BJ (cell line): ENCODE results near the gene SHC2. TPM values are rescaled to one million over a fixed set of nuclear protein-coding genes. Genes with fewer than 3 reads are reported as not detected.
"Not testable (repeated sequence)": the region's sequence is repeated elsewhere in the genome, so short reads cannot be mapped to it uniquely, and the experiment has no call there.

Experiments
- CTCF ChIA-PET: fragments of 350-600 bp; formaldehyde crosslinking; extraction: SDS; loops from one replicate; lab custom pipeline; 2021; ENCODE audit warnings: antibody characterized with exemption, inconsistent platforms; lab: Yijun Ruan, JAX
- POLR2A ChIA-PET: fragments of 300-600 bp; sonication (Branson Sonifier 250); formaldehyde crosslinking; extraction: SDS; loops from one replicate; lab custom pipeline; 2021; ENCODE audit warnings: antibody characterized with exemption; lab: Charles Lee
- DNase-seq: peaks from one replicate; pipeline ENCODE4 v3.0.0-alpha.2; 2011; ENCODE audit warnings: low read depth
- H3K27me3 ChIP-seq: 2 replicates; pipeline ENCODE4 v1.6.0; 2011; ENCODE audit warnings: low read length; ENCODE audit not compliant: control insufficient read depth, insufficient read depth
- H3K36me3 ChIP-seq: 2 replicates; pipeline ENCODE4 v1.5.1; 2011; ENCODE audit warnings: low read length; ENCODE audit not compliant: control insufficient read depth, insufficient read depth
- H3K4me3 ChIP-seq: 2 replicates; pipeline ENCODE4 v1.5.1; 2011; ENCODE audit warnings: low read depth, mild to moderate bottlenecking, control low read depth, low read length
- polyA plus RNA-seq: library from polyadenylated mRNA; depleted of rRNA; stranded (reverse); fragments of >200 nt; gene quantifications from 2 replicates; pipeline ENCODE4 v1.2.3, GENCODE V29; 2011
- TF ChIP-seq, protein P1 (sequence below): IDR thresholded peaks from 2 replicates; pipeline ENCODE4 v1.5.1; 2011; ENCODE audit warnings: low read depth, mild to moderate bottlenecking, control low read depth, inconsistent platforms, low read length, moderate library complexity; ENCODE audit not compliant: insufficient read depth

Gene SHC2
- polyA plus RNA-seq, 1 experiment = 3.4 TPM

DNA sequence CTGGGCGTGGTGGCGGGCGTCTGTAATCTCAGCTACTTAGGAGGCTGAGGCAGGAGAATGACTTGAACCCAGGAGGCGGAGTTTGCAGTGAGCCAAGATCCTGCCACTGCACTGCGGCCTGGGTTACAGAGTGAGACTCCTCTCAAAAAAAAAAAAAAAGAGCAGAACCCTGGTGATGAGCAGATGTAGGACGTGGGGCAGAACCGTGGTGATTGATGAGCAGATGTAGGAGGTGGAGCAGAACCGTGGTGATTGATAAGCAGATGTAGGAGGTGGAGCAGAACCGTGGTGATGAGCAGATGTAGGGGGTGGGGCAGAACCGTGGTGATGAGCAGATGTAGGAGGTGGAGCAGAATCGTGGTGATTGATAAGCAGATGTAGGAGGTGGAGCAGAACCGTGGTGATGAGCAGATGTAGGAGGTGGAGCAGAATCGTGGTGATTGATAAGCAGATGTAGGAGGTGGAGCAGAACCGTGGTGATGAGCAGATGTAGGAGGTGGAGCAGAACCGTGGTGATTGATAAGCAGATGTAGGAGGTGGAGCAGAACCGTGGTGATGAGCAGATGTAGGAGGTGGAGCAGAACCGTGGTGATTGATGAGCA lies 80.1 kb downstream of the SHC2 start:
- DNase-seq, H3K4me3 ChIP-seq, POLR2A ChIA-PET, H3K27me3 ChIP-seq, H3K36me3 ChIP-seq, CTCF ChIA-PET: not testable (repeated sequence)

DNA sequence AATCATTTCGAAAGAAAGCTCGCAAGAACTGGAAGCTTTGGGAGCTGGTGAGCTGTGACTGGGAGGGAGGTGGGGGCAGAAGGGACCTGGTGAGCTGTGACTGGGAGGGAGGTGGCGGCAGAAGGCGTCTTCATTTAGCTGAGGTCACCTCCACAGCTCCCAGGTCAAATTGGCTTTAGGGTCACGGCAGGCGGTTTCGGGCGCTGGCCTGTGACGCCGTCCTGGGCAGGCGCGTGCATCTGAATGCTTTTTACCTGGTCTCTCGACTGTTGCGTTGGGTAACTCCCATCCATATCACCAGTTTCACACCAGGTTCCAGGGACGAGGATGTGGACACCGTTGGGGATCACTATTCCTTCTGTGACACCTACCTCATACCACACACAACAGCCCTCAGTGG lies 81.0 kb downstream of the SHC2 start:
- Histone ChIP-seq H3K4me3 (no peak overlapping the region), H3K36me3 (no peaks in the 10 kb centered on the region), H3K27me3 (0 out of 2 replicates have a peak, but pooled peaks cover 1% of the 10 kb centered on the region)
- TF ChIP-seq, protein P1, sequence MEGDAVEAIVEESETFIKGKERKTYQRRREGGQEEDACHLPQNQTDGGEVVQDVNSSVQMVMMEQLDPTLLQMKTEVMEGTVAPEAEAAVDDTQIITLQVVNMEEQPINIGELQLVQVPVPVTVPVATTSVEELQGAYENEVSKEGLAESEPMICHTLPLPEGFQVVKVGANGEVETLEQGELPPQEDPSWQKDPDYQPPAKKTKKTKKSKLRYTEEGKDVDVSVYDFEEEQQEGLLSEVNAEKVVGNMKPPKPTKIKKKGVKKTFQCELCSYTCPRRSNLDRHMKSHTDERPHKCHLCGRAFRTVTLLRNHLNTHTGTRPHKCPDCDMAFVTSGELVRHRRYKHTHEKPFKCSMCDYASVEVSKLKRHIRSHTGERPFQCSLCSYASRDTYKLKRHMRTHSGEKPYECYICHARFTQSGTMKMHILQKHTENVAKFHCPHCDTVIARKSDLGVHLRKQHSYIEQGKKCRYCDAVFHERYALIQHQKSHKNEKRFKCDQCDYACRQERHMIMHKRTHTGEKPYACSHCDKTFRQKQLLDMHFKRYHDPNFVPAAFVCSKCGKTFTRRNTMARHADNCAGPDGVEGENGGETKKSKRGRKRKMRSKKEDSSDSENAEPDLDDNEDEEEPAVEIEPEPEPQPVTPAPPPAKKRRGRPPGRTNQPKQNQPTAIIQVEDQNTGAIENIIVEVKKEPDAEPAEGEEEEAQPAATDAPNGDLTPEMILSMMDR = no peak
- POLR2A ChIA-PET = no interaction called here
- no peak for DNase-seq
- CTCF ChIA-PET = no interaction called here

DNA sequence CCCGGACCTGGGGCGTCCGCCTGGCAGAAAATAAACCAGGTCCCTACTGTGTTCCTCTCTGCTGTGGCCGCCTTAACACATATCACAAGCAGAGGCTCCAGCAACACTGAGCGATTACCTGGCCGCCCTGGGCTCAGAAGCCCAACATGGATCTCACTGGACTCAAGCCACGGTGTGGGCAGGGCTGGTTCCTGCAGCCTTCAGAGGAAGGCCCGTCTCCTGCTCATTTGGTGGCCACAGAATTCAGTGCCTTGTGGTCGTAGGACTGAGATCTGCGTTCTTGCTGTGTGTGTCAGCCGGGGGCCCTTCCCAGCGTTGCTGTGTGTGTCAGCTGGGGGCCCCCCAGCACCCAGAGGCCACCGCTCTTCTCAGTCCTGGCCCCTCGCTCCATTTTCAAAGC lies 82.1 kb downstream of the SHC2 start:
- ChIA-PET POLR2A (no interaction called here), CTCF (interaction anchor here (0.6 kb wide), 1 partner anchor 12 kb away, joined by 4 read pairs; no protein-coding TSS in a partner anchor)
- Histone ChIP-seq H3K36me3 (no peaks in the 10 kb centered on the region), H3K4me3 (no peak overlapping the region), H3K27me3 (peaks cover 10% of the 10 kb centered on the region)
- DNase-seq = no peak
- TF ChIP-seq, protein P1 = no peak

DNA sequence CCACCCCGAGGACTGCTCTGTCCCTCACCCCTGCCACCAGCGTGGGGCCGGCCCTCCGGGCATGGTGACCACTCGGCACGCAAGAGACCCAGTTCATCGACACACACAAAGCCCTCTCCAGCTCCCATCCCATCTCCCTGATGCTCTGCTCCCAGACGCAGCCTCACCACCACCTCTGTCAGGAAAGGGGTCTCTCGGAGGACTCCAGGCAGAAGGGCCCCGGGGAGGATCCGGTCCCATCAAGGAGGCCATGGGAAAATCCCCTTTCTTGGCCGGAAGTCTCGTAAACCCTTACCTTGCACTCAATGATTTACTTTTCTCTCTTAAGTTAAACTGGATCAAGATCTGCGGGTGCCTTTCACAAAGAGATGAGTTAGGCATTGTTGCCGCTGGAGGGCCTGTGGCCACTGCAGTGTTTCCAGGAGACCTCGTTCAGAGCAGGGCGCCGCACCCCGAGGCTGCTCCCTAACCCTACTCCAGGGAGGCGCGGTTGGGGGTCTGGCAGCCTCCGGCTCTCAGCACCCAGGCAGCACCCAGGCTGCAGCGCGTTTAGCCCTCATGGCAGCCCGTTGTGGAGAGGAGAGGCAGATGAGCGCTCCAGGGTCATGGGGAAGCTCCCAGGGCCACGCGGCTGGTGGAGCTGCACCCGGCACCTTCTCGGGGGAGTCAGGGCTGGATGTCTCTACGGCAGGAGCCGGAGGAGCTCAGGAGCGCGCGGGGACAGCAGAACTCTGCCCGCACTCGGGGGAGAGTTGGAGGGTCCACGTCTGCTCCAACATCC lies 82.8 kb downstream of the SHC2 start:
- Histone ChIP-seq H3K27me3 (peaks cover 11% of the 10 kb centered on the region), H3K4me3 (no peak overlapping the region), H3K36me3 (no peaks in the 10 kb centered on the region)
- CTCF ChIA-PET = interaction anchor here (0.6 kb wide), 1 partner anchor 12 kb away, joined by 4 read pairs; no protein-coding TSS in a partner anchor
- TF ChIP-seq, protein P1 = peak; percentile 28
- DNase-seq = no peak
- POLR2A ChIA-PET = no interaction called here

DNA sequence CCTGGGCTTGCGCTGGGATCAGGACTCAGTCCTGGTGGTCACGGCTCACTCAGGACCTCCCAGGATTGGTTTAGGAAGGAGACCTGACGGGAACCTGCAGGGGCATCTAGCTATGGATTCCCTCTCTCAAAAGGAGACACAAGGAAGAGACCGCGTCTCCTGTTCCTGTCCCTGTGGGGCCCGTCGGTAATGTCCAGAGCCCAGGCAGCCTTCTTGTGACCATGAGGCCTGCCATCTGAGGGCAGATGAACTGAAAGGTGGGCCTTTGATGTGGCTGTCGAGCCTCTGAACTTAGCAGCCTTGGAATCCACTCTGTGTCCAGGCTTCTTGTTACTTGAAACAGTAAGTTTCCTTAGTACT lies 84.7 kb downstream of the SHC2 start:
- Histone ChIP-seq H3K36me3 (no peaks in the 10 kb centered on the region), H3K27me3 (peaks cover 17% of the 10 kb centered on the region), H3K4me3 (no peak overlapping the region)
- TF ChIP-seq, protein P1 = no peak
- ChIA-PET CTCF (no interaction called here), POLR2A (no interaction called here)
- DNase-seq = no peak
